ENCODE measurements around the gene NCMAP. TPM values are rescaled to one million over a fixed set of nuclear protein-coding genes. Genes with fewer than 3 reads are reported as not detected.
A peak's percentile ranks its signal among the peaks of the same experiment; 100 is the strongest.

Gene NCMAP
- total RNA-seq, 1 donor from 2014 or later = not detected

DNA sequence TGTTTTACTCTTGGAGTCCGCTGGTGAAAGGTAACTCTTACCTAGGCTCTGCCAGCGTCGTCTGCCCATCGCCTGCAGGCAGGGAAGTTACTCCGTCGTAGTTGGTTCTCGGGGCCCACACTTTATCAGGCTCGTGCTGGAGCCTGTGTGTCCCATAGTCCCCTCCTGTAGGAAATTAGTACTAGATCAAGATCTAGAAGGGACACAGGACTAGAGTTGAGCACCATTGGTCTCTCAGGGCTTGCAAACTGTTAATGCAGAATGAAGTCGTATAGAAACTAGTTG, 88.2 kb downstream of the NCMAP start:
- POLR2A ChIA-PET = interaction anchor here (0.6 to 2.4 kb wide), 4 partner anchors 163 to 747 kb away, joined by 3 to 6 read pairs (median 4); partner anchors contain the start of gene RSRP1
- H3K4me1 Mint-ChIP-seq = peaks cover 38% of the 10 kb centered on the region
- ATAC-seq (ENCODE audit: low read depth) = no peak
- peak overlapping the region; percentile 65 for H3K27ac Mint-ChIP-seq
- TF ChIP-seq, protein P1, sequence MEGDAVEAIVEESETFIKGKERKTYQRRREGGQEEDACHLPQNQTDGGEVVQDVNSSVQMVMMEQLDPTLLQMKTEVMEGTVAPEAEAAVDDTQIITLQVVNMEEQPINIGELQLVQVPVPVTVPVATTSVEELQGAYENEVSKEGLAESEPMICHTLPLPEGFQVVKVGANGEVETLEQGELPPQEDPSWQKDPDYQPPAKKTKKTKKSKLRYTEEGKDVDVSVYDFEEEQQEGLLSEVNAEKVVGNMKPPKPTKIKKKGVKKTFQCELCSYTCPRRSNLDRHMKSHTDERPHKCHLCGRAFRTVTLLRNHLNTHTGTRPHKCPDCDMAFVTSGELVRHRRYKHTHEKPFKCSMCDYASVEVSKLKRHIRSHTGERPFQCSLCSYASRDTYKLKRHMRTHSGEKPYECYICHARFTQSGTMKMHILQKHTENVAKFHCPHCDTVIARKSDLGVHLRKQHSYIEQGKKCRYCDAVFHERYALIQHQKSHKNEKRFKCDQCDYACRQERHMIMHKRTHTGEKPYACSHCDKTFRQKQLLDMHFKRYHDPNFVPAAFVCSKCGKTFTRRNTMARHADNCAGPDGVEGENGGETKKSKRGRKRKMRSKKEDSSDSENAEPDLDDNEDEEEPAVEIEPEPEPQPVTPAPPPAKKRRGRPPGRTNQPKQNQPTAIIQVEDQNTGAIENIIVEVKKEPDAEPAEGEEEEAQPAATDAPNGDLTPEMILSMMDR (IDR thresholded peaks at IDR 0.05) = no peak
- intact Hi-C loops (cut with micrococcal nuclease) = loop anchor here (5.0 to 10.0 kb wide), 3 partner anchors 388 to 1231 kb away; partner anchors contain the start of genes PAQR7 and SYF2
- H3K27me3 Mint-ChIP-seq = no peaks in the 10 kb centered on the region
- DNase-seq = no peak
- peak overlapping the region; percentile 96 for H3K4me3 Mint-ChIP-seq
- peaks cover 51% of the 10 kb centered on the region for H3K36me3 Mint-ChIP-seq (ENCODE audit: low read depth)
- H3K9me3 Mint-ChIP-seq = no peaks in the 10 kb centered on the region
- CTCF ChIA-PET = no interaction called here

DNA sequence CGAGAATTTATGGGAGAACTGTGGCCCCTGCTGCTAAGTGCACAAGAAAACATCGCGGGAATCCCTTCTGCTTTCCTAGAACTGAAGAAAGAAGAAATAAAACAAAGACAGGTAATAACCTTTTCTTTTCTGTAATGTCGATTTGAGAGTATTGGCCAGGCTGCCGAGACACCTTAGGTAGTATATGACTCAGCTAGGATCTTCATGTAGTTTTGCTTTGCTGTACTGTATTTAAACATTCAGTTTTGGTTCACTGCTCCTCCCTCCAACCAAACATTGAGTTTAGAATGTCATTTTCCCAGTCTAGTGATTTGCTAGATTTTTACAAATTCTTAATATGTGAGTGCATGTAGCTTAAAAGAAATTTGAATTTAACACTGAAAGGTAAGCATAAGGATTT, 93.0 kb downstream of the NCMAP start:
- Mint-ChIP-seq H3K27ac (no peak overlapping the region), H3K4me1 (peaks cover 27% of the 10 kb centered on the region), H3K9me3 (no peaks in the 10 kb centered on the region), H3K27me3 (no peaks in the 10 kb centered on the region), H3K4me3 (no peak overlapping the region), H3K36me3 (ENCODE audit: low read depth) (peaks cover 90% of the 10 kb centered on the region)
- TF ChIP-seq, protein P1 (IDR thresholded peaks at IDR 0.05) = no peak
- ChIA-PET POLR2A (no interaction called here), CTCF (interaction anchor here (0.7 kb wide), 1 partner anchor 13 kb away, joined by 3 read pairs; no protein-coding TSS in a partner anchor)
- ATAC-seq (ENCODE audit: low read depth) (no peak), DNase-seq (no peak)
- intact Hi-C loops (cut with micrococcal nuclease) = loop anchor here (10.0 kb wide), 2 partner anchors 586 to 1226 kb away; partner anchors contain the start of genes PAQR7 and SYF2

DNA sequence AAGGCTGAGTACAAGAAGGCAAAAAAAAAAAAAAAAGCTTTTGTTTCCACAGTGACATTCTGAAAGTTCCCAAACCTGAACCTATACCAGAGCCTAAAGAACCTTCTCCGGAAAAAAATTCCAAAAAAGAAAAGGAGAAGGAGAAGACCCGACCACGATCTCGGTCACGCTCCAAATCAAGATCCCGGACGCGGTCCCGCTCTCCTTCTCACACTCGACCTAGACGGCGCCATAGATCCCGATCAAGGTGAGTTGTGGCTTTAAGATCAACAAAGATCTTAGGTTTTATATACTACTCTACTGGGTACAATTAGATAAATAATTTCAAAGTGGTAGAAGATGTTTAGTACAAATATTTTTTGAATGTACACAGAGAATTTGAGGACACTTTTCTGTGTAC, 96.5 kb downstream of the NCMAP start:
- Mint-ChIP-seq H3K9me3 (no peaks in the 10 kb centered on the region), H3K27me3 (no peaks in the 10 kb centered on the region), H3K36me3 (ENCODE audit: low read depth) (peaks cover 93% of the 10 kb centered on the region), H3K4me1 (peaks cover 4% of the 10 kb centered on the region), H3K4me3 (no peak overlapping the region), H3K27ac (no peak overlapping the region)
- ATAC-seq (ENCODE audit: low read depth) = no peak
- CTCF ChIA-PET = no interaction called here
- POLR2A ChIA-PET = no interaction called here
- intact Hi-C loops (cut with micrococcal nuclease) = no loop called here
- TF ChIP-seq, protein P1 (IDR thresholded peaks at IDR 0.05) = no peak
- DNase-seq = no peak

DNA sequence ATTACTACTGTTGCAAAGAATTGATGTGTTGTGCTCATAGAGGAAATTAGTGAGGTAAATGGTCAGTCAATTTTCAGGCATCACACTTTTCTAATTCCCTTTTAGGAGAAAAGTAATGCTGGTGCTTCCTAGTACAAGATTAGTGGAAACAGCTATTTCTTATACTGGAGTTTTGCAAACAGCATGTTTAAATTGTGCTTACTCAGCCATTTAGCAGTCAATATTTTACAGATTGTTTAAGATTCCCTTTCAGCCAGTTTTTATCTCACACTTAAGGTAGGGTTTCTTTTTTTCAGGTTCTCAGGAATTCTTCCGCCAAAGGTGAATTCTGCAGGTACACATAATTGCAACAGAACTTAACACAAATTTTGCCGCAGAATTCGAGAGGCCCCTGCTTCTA, 98.1 kb downstream of the NCMAP start:
- H3K4me1 Mint-ChIP-seq = peaks cover 10% of the 10 kb centered on the region
- DNase-seq = no peak
- peaks cover 91% of the 10 kb centered on the region for H3K36me3 Mint-ChIP-seq (ENCODE audit: low read depth)
- H3K27me3 Mint-ChIP-seq = no peaks in the 10 kb centered on the region
- no peak overlapping the region for H3K27ac Mint-ChIP-seq
- H3K4me3 Mint-ChIP-seq = no peak overlapping the region
- CTCF ChIA-PET = interaction anchor here (1.5 kb wide), 1 partner anchor 181 kb away, joined by 5 read pairs; no protein-coding TSS in a partner anchor
- no peaks in the 10 kb centered on the region for H3K9me3 Mint-ChIP-seq
- ATAC-seq (ENCODE audit: low read depth) = no peak
- TF ChIP-seq, protein P1 (IDR thresholded peaks at IDR 0.05) = no peak
- POLR2A ChIA-PET = no interaction called here
- intact Hi-C loops (cut with micrococcal nuclease) = no loop called here

DNA sequence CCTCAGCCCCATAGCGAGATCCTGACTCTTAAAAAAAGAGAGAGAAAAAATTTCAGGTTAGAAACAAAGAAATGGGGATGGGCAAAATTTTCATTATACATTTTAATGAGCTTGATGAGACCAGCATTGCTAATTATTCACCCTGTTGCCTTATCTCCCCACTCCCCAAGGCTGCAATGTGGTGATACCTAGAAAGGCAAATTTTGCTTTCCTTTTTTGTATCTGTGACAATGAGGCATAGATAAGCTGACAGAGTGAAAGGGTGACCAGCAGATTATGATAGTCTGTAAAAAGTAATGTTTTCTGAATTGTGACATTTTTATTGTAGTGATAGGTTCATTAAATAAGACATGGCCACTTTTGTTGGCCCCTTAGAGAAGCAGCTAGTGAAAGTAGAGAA, 100.2 kb downstream of the NCMAP start:
- DNase-seq (no peak), ATAC-seq (ENCODE audit: low read depth) (no peak)
- Mint-ChIP-seq H3K27me3 (no peaks in the 10 kb centered on the region), H3K36me3 (ENCODE audit: low read depth) (peaks cover 90% of the 10 kb centered on the region), H3K4me1 (peaks cover 12% of the 10 kb centered on the region), H3K27ac (no peak overlapping the region), H3K9me3 (no peaks in the 10 kb centered on the region), H3K4me3 (no peak overlapping the region)
- intact Hi-C loops (cut with micrococcal nuclease) = no loop called here
- ChIA-PET CTCF (interaction anchor here (0.9 to 2.1 kb wide), 4 partner anchors 32 to 263 kb away, joined by 3 to 6 read pairs (median 4); no protein-coding TSS in a partner anchor), POLR2A (no interaction called here)
- TF ChIP-seq, protein P1 (IDR thresholded peaks at IDR 0.05) = no peak
